WTC11 (cell line): ENCODE measurements around the gene FRMD5. TPM values are rescaled to one million over a fixed set of nuclear protein-coding genes. Genes with fewer than 3 reads are reported as not detected.

ENCODE experiments used
- ATAC-seq: fragments of 200-7000 bp; cut with Tn5 transposase; 2 replicates; pipeline ENCODE4 v1.10.0; 2021; ENCODE audit warnings: mild to moderate bottlenecking, moderate library complexity
- CTCF ChIA-PET: fragments of 300-600 bp; sonication (Branson Sonifier 250); formaldehyde crosslinking; loops from one replicate; lab custom pipeline; 2021; ENCODE audit warnings: antibody characterized with exemption; lab: Charles Lee
- POLR2A ChIA-PET: fragments of 350-600 bp; sonication (Branson Sonifier 250); formaldehyde crosslinking; loops from one replicate; lab custom pipeline; 2021; ENCODE audit warnings: antibody characterized with exemption; lab: Charles Lee
- DNase-seq: peaks from one replicate; pipeline ENCODE4 v3.0.0; 2021; ENCODE audit warnings: low spot score
- H3K27ac Mint-ChIP-seq: 2 replicates; pipeline ENCODE4 v1.8.0; 2021; ENCODE audit warnings: mixed read lengths
- H3K27me3 Mint-ChIP-seq: 2 replicates; pipeline ENCODE4 v1.8.0; 2021; ENCODE audit warnings: low read depth, mild to moderate bottlenecking, moderate library complexity, mixed read lengths
- H3K36me3 Mint-ChIP-seq: 2 replicates; pipeline ENCODE4 v1.8.0; 2021; ENCODE audit warnings: mixed read lengths
- H3K4me1 Mint-ChIP-seq: 2 replicates; pipeline ENCODE4 v1.8.0; 2022; ENCODE audit warnings: mixed read lengths
- H3K4me3 Mint-ChIP-seq: 2 replicates; pipeline ENCODE4 v1.8.0; 2021; ENCODE audit warnings: mild to moderate bottlenecking, moderate library complexity, mixed read lengths
- H3K9me3 Mint-ChIP-seq: 2 replicates; pipeline ENCODE4 v1.8.0; 2021; ENCODE audit warnings: mixed read lengths
- AFF4 ChIP-seq: sonication (generic); formaldehyde crosslinking; IDR thresholded peaks from 2 replicates; pipeline ENCODE4 v1.8.1; 2023; ENCODE audit warnings: mild to moderate bottlenecking, missing genetic modification reagents, borderline replicate concordance
- CBFB ChIP-seq: sonication (generic); formaldehyde crosslinking; IDR thresholded peaks from 2 replicates; pipeline ENCODE4 v1.8.1; 2022; ENCODE audit warnings: mild to moderate bottlenecking, low read depth, missing genetic modification reagents
- CREB1 ChIP-seq: sonication (generic); formaldehyde crosslinking; IDR thresholded peaks from 2 replicates; pipeline ENCODE4 v1.8.0; 2023; ENCODE audit warnings: mild to moderate bottlenecking, missing genetic modification reagents
- CTCF ChIP-seq: fragments of 200-600 bp; IDR thresholded peaks from 2 replicates; pipeline ENCODE4 v1.8.0; 2022; ENCODE audit warnings: antibody characterized with exemption
- ESRRA ChIP-seq: sonication (generic); formaldehyde crosslinking; IDR thresholded peaks from 2 replicates; pipeline ENCODE4 v1.8.1; 2022; ENCODE audit warnings: mild to moderate bottlenecking, missing genetic modification reagents, borderline replicate concordance
- FOXJ3 ChIP-seq: sonication (generic); formaldehyde crosslinking; IDR thresholded peaks from 2 replicates; pipeline ENCODE4 v1.9.0; 2021; ENCODE audit warnings: missing genetic modification reagents, mild to moderate bottlenecking, borderline replicate concordance
- FOXK1 ChIP-seq: sonication (generic); formaldehyde crosslinking; IDR thresholded peaks from 2 replicates; pipeline ENCODE4 v1.8.0; 2022; ENCODE audit warnings: mild to moderate bottlenecking, moderate library complexity, missing genetic modification reagents
- GABPB1 ChIP-seq: sonication (generic); formaldehyde crosslinking; IDR thresholded peaks from 2 replicates; pipeline ENCODE4 v1.8.1; 2023; ENCODE audit warnings: mild to moderate bottlenecking, missing genetic modification reagents
- GRHL2 ChIP-seq: fragments of 250-450 bp; sonication (Bioruptor Pico); IDR thresholded peaks from 2 replicates; pipeline ENCODE4 v1.8.0; 2022; ENCODE audit warnings: mild to moderate bottlenecking, moderate library complexity; ENCODE audit not compliant: insufficient replicate concordance, severe bottlenecking
- HMGXB4 ChIP-seq: sonication (generic); formaldehyde crosslinking; IDR thresholded peaks from 2 replicates; pipeline ENCODE4 v1.8.1; 2023; ENCODE audit warnings: mild to moderate bottlenecking, moderate library complexity, missing genetic modification reagents
- JAZF1 ChIP-seq: fragments of 250-450 bp; sonication (Bioruptor Pico); IDR thresholded peaks from 2 replicates; pipeline ENCODE4 v1.9.0; 2021; ENCODE audit warnings: moderate library complexity, mild to moderate bottlenecking, inconsistent platforms
- MYBL2 ChIP-seq: sonication (generic); formaldehyde crosslinking; IDR thresholded peaks from 2 replicates; pipeline ENCODE4 v1.8.1; 2023; ENCODE audit warnings: mild to moderate bottlenecking, moderate library complexity, missing genetic modification reagents
- NFATC4 ChIP-seq: fragments of 250-450 bp; sonication (Bioruptor Pico); IDR thresholded peaks from 2 replicates; pipeline ENCODE4 v1.9.0; 2021; ENCODE audit warnings: mild to moderate bottlenecking
- NR3C1 ChIP-seq: sonication (generic); formaldehyde crosslinking; conservative IDR thresholded peaks from 2 replicates; pipeline ENCODE4 v1.8.1; 2023; ENCODE audit warnings: low read depth, mild to moderate bottlenecking, missing genetic modification reagents
- PREB ChIP-seq: sonication (generic); formaldehyde crosslinking; IDR thresholded peaks from 2 replicates; pipeline ENCODE4 v1.8.1; 2022; ENCODE audit warnings: mild to moderate bottlenecking, missing genetic modification reagents, moderate library complexity, borderline replicate concordance
- SMAD4 ChIP-seq: sonication (generic); formaldehyde crosslinking; IDR thresholded peaks from 2 replicates; pipeline ENCODE4 v1.8.0; 2022; ENCODE audit warnings: mild to moderate bottlenecking, missing genetic modification reagents
- SP1 ChIP-seq: sonication (generic); formaldehyde crosslinking; conservative IDR thresholded peaks from 2 replicates; pipeline ENCODE4 v1.8.1; 2022; ENCODE audit warnings: missing genetic modification reagents
- TCF7 ChIP-seq: sonication (generic); formaldehyde crosslinking; IDR thresholded peaks from 2 replicates; pipeline ENCODE4 v1.8.0; 2022; ENCODE audit warnings: mild to moderate bottlenecking, low read depth, missing genetic modification reagents, moderate library complexity
- ZNF263 ChIP-seq: sonication (generic); formaldehyde crosslinking; IDR thresholded peaks from 2 replicates; pipeline ENCODE4 v1.8.1; 2022; ENCODE audit warnings: low read depth, mild to moderate bottlenecking, moderate library complexity, missing genetic modification reagents
- ZNF396 ChIP-seq: fragments of 250-450 bp; sonication (Bioruptor Pico); IDR thresholded peaks from 2 replicates; pipeline ENCODE4 v1.8.0; 2021; ENCODE audit warnings: mild to moderate bottlenecking, moderate library complexity, borderline replicate concordance
- ZNF423 ChIP-seq: fragments of 250-450 bp; sonication (Bioruptor Pico); IDR thresholded peaks from 2 replicates; pipeline ENCODE4 v2.1.2; 2022; ENCODE audit warnings: mild to moderate bottlenecking, moderate library complexity
- total RNA-seq: library from RNA; stranded (reverse); gene quantifications from 3 replicates; pipeline ENCODE4 v1.2.3, GENCODE V29; 2021
- TF ChIP-seq, protein P1 (sequence below): sonication (generic); formaldehyde crosslinking; IDR thresholded peaks from 2 replicates; pipeline ENCODE4 v1.8.0; 2023; ENCODE audit warnings: missing genetic modification reagents

The FRMD5 gene
- total RNA-seq, 1 experiment from 2014 or later: 14.1 TPM

DNA sequence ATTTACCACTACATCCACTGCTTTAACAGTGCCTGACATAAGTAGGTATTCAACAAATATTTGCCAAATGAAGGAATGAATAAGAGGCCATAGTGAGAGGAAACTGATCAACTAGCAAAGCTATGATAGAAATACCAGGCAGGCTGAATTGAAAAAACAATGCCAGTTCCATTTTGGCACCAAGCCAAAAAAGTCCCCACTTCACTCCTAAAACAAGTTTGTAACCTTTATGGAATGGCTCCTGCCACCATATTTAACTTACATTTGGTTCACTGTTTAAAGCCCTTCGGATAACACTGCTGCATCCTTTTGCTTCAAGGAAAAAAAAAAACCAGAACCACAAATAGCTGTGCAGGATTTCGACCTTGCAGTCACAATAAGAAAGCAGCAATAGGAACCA is 166.1 kb downstream of the FRMD5 start (continued):
- TF ChIP-seq HMGXB4 (CRISPR knock-in tag) (no peak), JAZF1 (no peak), SP1 (CRISPR knock-in tag) (no peak), CTCF (no peak), GABPB1 (CRISPR knock-in tag) (no peak)
- TF ChIP-seq, protein P1, sequence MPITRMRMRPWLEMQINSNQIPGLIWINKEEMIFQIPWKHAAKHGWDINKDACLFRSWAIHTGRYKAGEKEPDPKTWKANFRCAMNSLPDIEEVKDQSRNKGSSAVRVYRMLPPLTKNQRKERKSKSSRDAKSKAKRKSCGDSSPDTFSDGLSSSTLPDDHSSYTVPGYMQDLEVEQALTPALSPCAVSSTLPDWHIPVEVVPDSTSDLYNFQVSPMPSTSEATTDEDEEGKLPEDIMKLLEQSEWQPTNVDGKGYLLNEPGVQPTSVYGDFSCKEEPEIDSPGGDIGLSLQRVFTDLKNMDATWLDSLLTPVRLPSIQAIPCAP (CRISPR knock-in tag): no peak

GRCh38 chr15:44028349-44028748 is 166.7 kb downstream of the FRMD5 start:
- Mint-ChIP-seq H3K9me3 (peaks cover 6% of the 10 kb centered on the region; the same call in 1 of the 2 replicates), H3K4me1 (peaks cover 26% of the 10 kb centered on the region), H3K4me3 (no peak overlapping the region), H3K27me3 (no peaks in the 10 kb centered on the region), H3K27ac (peak overlapping the region; percentile 16), H3K36me3 (no peaks in the 10 kb centered on the region)
- ATAC-seq: no peak
- CTCF ChIA-PET: no interaction called here
- POLR2A ChIA-PET: no interaction called here
- TF ChIP-seq TCF7 (CRISPR knock-in tag): no peak
- no peak for TF ChIP-seq ESRRA (CRISPR knock-in tag)
- TF ChIP-seq ZNF263 (CRISPR knock-in tag): no peak
- TF ChIP-seq SMAD4 (CRISPR knock-in tag): no peak
- TF ChIP-seq NR3C1 (CRISPR knock-in tag): no peak
- TF ChIP-seq FOXK1: no peak
- no peak for TF ChIP-seq ZNF423 (CRISPR knock-in tag)
- TF ChIP-seq CBFB (CRISPR knock-in tag): no peak
- TF ChIP-seq, all 79 proteins: peak for 0
- DNase-seq: no peak

- no peak for ATAC-seq
- Mint-ChIP-seq H3K9me3 (peaks cover 7% of the 10 kb centered on the region), H3K4me3 (no peak overlapping the region), H3K36me3 (peaks cover 2% of the 10 kb centered on the region), H3K4me1 (peaks cover 10% of the 10 kb centered on the region), H3K27ac (no peak overlapping the region), H3K27me3 (no peaks in the 10 kb centered on the region)
- no peak for DNase-seq
- ChIA-PET POLR2A (no interaction called here), CTCF (no interaction called here)
- no peak for TF ChIP-seq NFATC4
- no peak for TF ChIP-seq ZNF263 (CRISPR knock-in tag)
- no peak for TF ChIP-seq NR3C1 (CRISPR knock-in tag)
- TF ChIP-seq ZNF396 (CRISPR knock-in tag): no peak
- TF ChIP-seq HMGXB4 (CRISPR knock-in tag): no peak
- TF ChIP-seq GRHL2 (CRISPR knock-in tag): no peak
- no peak for TF ChIP-seq AFF4
- TF ChIP-seq MYBL2 (CRISPR knock-in tag): no peak
- TF ChIP-seq CREB1: no peak
- TF ChIP-seq SMAD4 (CRISPR knock-in tag): no peak
- no peak for TF ChIP-seq FOXJ3
- TF ChIP-seq PREB: no peak
Measured at GRCh38 chr15:44024155-44024554, 170.9 kb downstream of the FRMD5 start.
